Fibroblast of lung (primary cell): ENCODE data around the gene PLXNA1. TPM values are rescaled to one million over a fixed set of nuclear protein-coding genes. Genes with fewer than 3 reads are reported as not detected.

Experiments
- DNase-seq, 2 donors: peaks; one replicate each; pipeline versions ENCODE4 v3.0.0 to v3.0.0-alpha.2; 2010; ENCODE audit warnings: low read depth in 2 of 2
- H2AFZ ChIP-seq: 2 replicates; pipeline ENCODE4 v1.5.1; 2012; ENCODE audit warnings: low read length, control low read depth, inconsistent platforms
- H3K27ac ChIP-seq: 2 replicates; pipeline ENCODE4 v1.5.1; 2011; ENCODE audit warnings: low read length, control low read depth; ENCODE audit not compliant: insufficient read depth
- H3K27me3 ChIP-seq: 2 replicates; pipeline ENCODE4 v1.5.1; 2011; ENCODE audit warnings: mild to moderate bottlenecking, low read length; ENCODE audit not compliant: control insufficient read depth, insufficient read depth
- H3K36me3 ChIP-seq: 2 replicates; pipeline ENCODE4 v1.5.1; 2011; ENCODE audit warnings: low read length; ENCODE audit not compliant: control insufficient read depth, insufficient read depth
- H3K4me1 ChIP-seq: 2 replicates; pipeline ENCODE4 v1.5.1; 2011; ENCODE audit warnings: low read length; ENCODE audit not compliant: control insufficient read depth, insufficient read depth; ENCODE audit errors: extremely low read depth
- H3K4me2 ChIP-seq: 2 replicates; pipeline ENCODE4 v1.5.1; 2011; ENCODE audit warnings: low read length, control low read depth; ENCODE audit not compliant: insufficient read depth; ENCODE audit errors: extremely low read depth
- H3K4me3 ChIP-seq, 4 experiments: fragments of 200-600 bp in 1 of 4; sonication (generic) in 1 of 4; replicated peaks in 1 of 4; 2 replicates each; pipeline ENCODE4 v1.5.1; 2011 to 2016; ENCODE audit warnings: low read length in 4 of 4, low read depth in 3 of 4, mild to moderate bottlenecking in 3 of 4, control low read depth in 2 of 4, inconsistent platforms in 1 of 4, mixed read lengths in 1 of 4; ENCODE audit not compliant: insufficient read depth in 1 of 4; ENCODE audit errors: control extremely low read depth in 1 of 4
- H3K79me2 ChIP-seq: 2 replicates; pipeline ENCODE4 v1.5.1; 2012; ENCODE audit warnings: mild to moderate bottlenecking, low read length, inconsistent platforms; ENCODE audit not compliant: control insufficient read depth, insufficient read depth
- H3K9ac ChIP-seq: 2 replicates; pipeline ENCODE4 v1.5.1; 2011; ENCODE audit warnings: mild to moderate bottlenecking, low read length, control low read depth; ENCODE audit not compliant: insufficient read depth
- H3K9me3 ChIP-seq: 2 replicates; pipeline ENCODE4 v1.5.1; 2012; ENCODE audit warnings: low read depth, low read length; ENCODE audit not compliant: control insufficient read depth, insufficient read depth
- H4K20me1 ChIP-seq: 2 replicates; pipeline ENCODE4 v1.5.1; 2011; ENCODE audit warnings: low read length; ENCODE audit not compliant: control insufficient read depth, insufficient read depth; ENCODE audit errors: extremely low read depth
- EZH2 ChIP-seq: IDR thresholded peaks from 2 replicates; pipeline ENCODE4 v1.5.1; 2012; ENCODE audit warnings: low read length, control low read depth, mild to moderate bottlenecking; ENCODE audit errors: missing control alignments
- polyA plus RNA-seq, 2 donors: library from polyadenylated mRNA; depleted of rRNA in 1 of 2; stranded (reverse) in 1 of 2; unstranded in 1 of 2; fragments of >200 nt; gene quantifications; 2 replicates each; pipeline ENCODE4 v1.2.1, GENCODE V29; 2011 to 2012; ENCODE audit warnings: missing spikeins in 1 of 2
- total RNA-seq: library from RNA; depleted of rRNA; stranded (reverse); fragments of >200 nt; gene quantifications from 2 replicates; pipeline ENCODE4 v1.2.1, GENCODE V29; 2014
- TF ChIP-seq, protein P1 (sequence below), 2 donors: IDR thresholded peaks in 1 of 2; conservative IDR thresholded peaks in 1 of 2; 1 replicate in 1 of 2; 2 replicates in 1 of 2; pipeline ENCODE4 v1.5.1; 2011 to 2012; ENCODE audit warnings: low read length in 2 of 2, control low read depth in 1 of 2, inconsistent platforms in 1 of 2, low read depth in 1 of 2, mild to moderate bottlenecking in 1 of 2

PLXNA1 gene
- total and polyA plus RNA-seq, 2 donors (not counting 1 experiment from before 2014, with no cell fraction given) = 21.1 to 48.6 TPM

DNA sequence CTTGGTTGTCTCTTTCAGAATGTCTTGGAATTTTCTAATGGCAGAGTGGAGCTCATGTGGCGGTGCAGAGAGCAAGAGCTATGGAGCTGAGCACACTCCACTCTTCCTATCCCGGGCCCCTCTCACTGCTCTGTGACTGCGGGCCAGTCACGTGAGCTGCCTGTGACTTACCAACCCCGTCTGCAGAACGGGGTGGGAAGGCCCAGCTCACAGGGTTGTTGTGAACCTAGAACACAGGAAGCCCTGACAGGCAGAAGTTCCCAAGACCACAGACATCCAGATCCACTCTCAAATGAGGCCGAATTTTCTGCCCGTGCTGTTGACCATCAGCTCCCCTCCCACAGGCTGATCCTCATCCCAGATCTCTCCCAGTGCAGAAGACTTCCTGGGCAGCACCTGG lies 35.5 kb upstream of the PLXNA1 start:
- Histone ChIP-seq H3K9ac (no peak overlapping the region), H2AFZ (no peak overlapping the region), H3K4me3 (no peak overlapping the region), H3K9me3 (no peaks in the 10 kb centered on the region), H3K36me3 (no peaks in the 10 kb centered on the region), H4K20me1 (no peaks in the 10 kb centered on the region), H3K4me1 (no peaks in the 10 kb centered on the region), H3K27ac (no peak overlapping the region), H3K79me2 (no peaks in the 10 kb centered on the region), H3K4me2 (no peak overlapping the region), H3K27me3 (no peaks in the 10 kb centered on the region)
- DNase-seq = no peak
- TF ChIP-seq, protein P1, sequence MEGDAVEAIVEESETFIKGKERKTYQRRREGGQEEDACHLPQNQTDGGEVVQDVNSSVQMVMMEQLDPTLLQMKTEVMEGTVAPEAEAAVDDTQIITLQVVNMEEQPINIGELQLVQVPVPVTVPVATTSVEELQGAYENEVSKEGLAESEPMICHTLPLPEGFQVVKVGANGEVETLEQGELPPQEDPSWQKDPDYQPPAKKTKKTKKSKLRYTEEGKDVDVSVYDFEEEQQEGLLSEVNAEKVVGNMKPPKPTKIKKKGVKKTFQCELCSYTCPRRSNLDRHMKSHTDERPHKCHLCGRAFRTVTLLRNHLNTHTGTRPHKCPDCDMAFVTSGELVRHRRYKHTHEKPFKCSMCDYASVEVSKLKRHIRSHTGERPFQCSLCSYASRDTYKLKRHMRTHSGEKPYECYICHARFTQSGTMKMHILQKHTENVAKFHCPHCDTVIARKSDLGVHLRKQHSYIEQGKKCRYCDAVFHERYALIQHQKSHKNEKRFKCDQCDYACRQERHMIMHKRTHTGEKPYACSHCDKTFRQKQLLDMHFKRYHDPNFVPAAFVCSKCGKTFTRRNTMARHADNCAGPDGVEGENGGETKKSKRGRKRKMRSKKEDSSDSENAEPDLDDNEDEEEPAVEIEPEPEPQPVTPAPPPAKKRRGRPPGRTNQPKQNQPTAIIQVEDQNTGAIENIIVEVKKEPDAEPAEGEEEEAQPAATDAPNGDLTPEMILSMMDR (conservative IDR thresholded peaks at IDR 0.05 in 1 of 2, IDR thresholded peaks at IDR 0.05 in 1 of 2; ENCODE audit: low read depth in 1 of 2, low read length in 2 of 2) = no peak
- no peak for TF ChIP-seq EZH2

DNA sequence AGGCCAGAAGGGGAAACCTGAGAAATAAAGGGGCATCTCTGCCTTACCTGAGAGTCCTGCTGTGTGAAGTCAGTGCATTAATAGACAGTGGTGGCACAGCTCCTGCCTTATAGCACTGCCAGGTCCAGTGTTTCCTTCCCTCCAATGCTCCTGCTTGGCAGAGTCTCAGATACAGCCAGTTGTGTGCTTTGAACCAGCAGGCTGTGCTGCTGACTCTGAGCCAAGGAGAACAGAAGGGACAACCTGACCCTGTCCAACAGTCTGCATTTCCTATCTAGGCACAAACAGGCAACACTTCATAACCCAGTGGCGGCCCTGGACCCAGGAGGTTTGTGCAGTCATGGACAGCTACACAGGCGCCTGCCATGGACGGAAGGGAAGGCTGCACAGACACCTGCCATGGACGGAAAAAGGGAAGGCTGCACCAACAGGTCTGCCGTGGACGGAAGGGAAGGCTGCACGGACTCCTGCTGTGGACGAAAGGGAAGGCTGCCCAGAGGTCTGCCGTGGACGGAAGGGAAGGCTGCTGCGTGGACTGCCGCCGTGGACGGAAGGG lies 33.9 kb upstream of the PLXNA1 start:
- Histone ChIP-seq H3K27ac (no peak overlapping the region), H2AFZ (no peak overlapping the region), H3K27me3 (no peaks in the 10 kb centered on the region), H3K9ac (no peak overlapping the region), H3K9me3 (no peaks in the 10 kb centered on the region), H3K79me2 (no peaks in the 10 kb centered on the region), H3K4me3 (no peak overlapping the region), H4K20me1 (no peaks in the 10 kb centered on the region), H3K36me3 (no peaks in the 10 kb centered on the region), H3K4me1 (no peaks in the 10 kb centered on the region), H3K4me2 (no peak overlapping the region)
- DNase-seq = no peak
- TF ChIP-seq, protein P1 (conservative IDR thresholded peaks at IDR 0.05 in 1 of 2, IDR thresholded peaks at IDR 0.05 in 1 of 2; ENCODE audit: low read depth in 1 of 2, low read length in 2 of 2) = no peak
- TF ChIP-seq EZH2 = no peak

- TF ChIP-seq EZH2 = no peak
- TF ChIP-seq, protein P1 (conservative IDR thresholded peaks at IDR 0.05 in 1 of 2, IDR thresholded peaks at IDR 0.05 in 1 of 2; ENCODE audit: low read depth in 1 of 2, low read length in 2 of 2) = no peak
- H3K9ac ChIP-seq = no peak overlapping the region
- no peaks in the 10 kb centered on the region for H3K27me3 ChIP-seq
- no peaks in the 10 kb centered on the region for H3K4me1 ChIP-seq
- no peaks in the 10 kb centered on the region for H4K20me1 ChIP-seq
- H3K4me2 ChIP-seq = no peak overlapping the region
- H3K4me3 ChIP-seq = no peak overlapping the region
- H3K9me3 ChIP-seq = no peaks in the 10 kb centered on the region
- H3K27ac ChIP-seq = no peak overlapping the region
- no peaks in the 10 kb centered on the region for H3K79me2 ChIP-seq
- H3K36me3 ChIP-seq = no peaks in the 10 kb centered on the region
- no peak for DNase-seq
- H2AFZ ChIP-seq = no peak overlapping the region
These were observed 31.4 kb upstream of the PLXNA1 start for GRCh38 chr3:126951561-126951960.
